Duodenal mucosa (tissue), 2 donors: ENCODE results near the gene TTC28.
"Not testable (repeated sequence)": the region's sequence is repeated elsewhere in the genome, so short reads cannot be mapped to it uniquely, and the experiment has no call there.

ENCODE experiments used
- H3K27ac ChIP-seq: one replicate; pipeline ENCODE4 v1.7.0; 2013; ENCODE audit warnings: low read depth, low read length
- H3K27me3 ChIP-seq, 2 donors: one replicate each; pipeline ENCODE4 v1.7.0; 2013; ENCODE audit warnings: low read length in 2 of 2, control low read depth in 1 of 2; ENCODE audit not compliant: insufficient read depth in 2 of 2, control insufficient read depth in 1 of 2
- H3K36me3 ChIP-seq, 2 donors: one replicate each; pipeline ENCODE4 v1.7.0; 2013; ENCODE audit warnings: low read length in 2 of 2, control low read depth in 1 of 2; ENCODE audit not compliant: insufficient read depth in 2 of 2, control insufficient read depth in 1 of 2
- H3K4me1 ChIP-seq, 2 donors: one replicate each; pipeline ENCODE4 v1.7.0; 2013; ENCODE audit warnings: low read length in 2 of 2, control low read depth in 1 of 2; ENCODE audit not compliant: insufficient read depth in 2 of 2, control insufficient read depth in 1 of 2
- H3K4me3 ChIP-seq, 2 donors: one replicate each; pipeline ENCODE4 v1.7.0; 2013; ENCODE audit warnings: low read length in 2 of 2, low read depth in 1 of 2
- H3K9ac ChIP-seq, 2 donors: one replicate each; pipeline ENCODE4 v1.7.0; 2013; ENCODE audit warnings: low read length in 2 of 2, low read depth in 1 of 2
- H3K9me3 ChIP-seq, 2 donors: one replicate each; pipeline ENCODE4 v1.7.0; 2013; ENCODE audit warnings: low read length in 2 of 2, control low read depth in 1 of 2; ENCODE audit not compliant: control insufficient read depth in 1 of 2

TTC28 gene

DNA sequence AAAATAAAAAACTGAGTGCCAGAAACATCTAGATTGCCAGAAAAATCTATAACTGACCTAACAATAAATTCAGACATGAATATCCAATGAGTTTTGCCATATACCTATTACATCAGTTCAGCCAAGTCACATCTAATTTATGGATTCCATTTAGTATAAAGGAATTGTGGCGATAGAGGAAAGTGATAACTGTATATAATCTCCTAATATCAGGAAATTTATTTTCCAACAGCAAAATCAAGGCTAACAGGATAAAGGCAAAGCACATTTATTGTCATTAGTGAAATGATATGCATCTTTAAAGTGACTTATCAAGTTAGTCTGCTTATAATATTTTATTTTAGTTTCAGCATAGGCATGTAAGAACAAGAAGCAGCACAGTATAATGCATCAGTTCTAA is 462.4 kb downstream of the TTC28 start:
- Histone ChIP-seq H3K27ac (no peak overlapping the region), H3K4me3 (no peak overlapping the region), H3K27me3 (no peaks in the 10 kb centered on the region), H3K9me3 (no peaks in the 10 kb centered on the region), H3K9ac (no peak overlapping the region), H3K4me1 (no peaks in the 10 kb centered on the region), H3K36me3 (no peaks in the 10 kb centered on the region)

DNA sequence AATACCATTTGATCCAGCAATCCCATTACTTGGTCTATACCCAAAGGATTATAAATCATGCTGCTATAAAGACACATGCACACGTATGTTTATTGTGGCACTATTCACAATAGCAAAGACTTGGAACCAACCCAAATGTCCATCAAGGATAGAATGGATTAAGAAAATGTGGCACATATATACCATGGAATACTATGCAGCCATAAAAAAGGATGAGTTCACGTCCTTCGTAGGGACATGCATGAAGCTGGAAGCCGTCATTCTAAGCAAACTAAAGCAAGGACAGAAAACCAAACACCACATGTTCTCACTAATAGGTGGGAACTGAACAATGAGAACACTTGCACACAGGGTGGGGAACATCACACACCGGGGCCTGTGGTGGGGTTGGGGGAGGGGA is 464.9 kb downstream of the TTC28 start:
- H3K27ac ChIP-seq, H3K4me1 ChIP-seq, H3K9ac ChIP-seq, H3K9me3 ChIP-seq, H3K4me3 ChIP-seq, H3K27me3 ChIP-seq, H3K36me3 ChIP-seq: not testable (repeated sequence)

DNA sequence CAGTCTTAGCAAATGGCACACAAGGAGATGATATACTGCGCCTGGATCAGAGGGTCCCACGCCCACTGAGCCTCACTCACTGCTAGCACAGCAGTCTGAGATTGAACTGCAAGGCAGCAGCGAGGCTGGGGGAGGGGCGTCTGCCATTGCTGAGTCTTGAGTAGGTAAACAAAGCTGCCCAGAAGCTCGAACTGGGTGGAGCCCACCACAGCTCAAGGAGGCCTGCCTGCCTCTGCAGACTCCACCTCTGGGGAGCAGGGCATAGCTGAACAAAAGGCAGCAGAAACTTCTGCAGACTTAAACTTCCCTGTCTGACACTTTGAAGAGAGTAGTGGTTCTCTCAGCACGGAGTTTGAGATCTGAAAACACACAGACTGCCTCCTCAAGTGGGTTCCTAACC is 470.2 kb downstream of the TTC28 start:
- H3K9ac ChIP-seq, H3K4me3 ChIP-seq, H3K27ac ChIP-seq, H3K36me3 ChIP-seq, H3K9me3 ChIP-seq, H3K27me3 ChIP-seq, H3K4me1 ChIP-seq: not testable (repeated sequence)

DNA sequence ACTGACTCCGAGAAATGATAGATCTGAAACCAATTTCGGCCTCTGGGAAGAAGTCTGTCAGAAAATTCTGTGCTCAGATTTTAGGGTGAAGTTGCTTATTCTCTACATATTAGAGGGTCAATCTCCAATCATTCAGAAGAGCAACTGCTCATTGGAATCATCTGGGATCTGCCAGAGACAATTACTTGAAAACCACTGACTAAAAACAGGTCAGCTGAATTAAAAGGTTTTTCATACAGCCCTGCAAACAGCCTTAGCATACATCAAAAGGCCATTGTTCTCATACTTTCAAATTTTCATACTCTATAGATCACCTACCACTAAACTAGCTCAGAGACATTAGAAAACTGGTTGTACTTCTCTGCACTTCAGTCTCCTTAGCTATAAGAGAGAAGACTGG is 470.9 kb downstream of the TTC28 start:
- Histone ChIP-seq H3K4me1 (no peaks in the 10 kb centered on the region), H3K36me3 (no peaks in the 10 kb centered on the region), H3K27ac (no peak overlapping the region), H3K9ac (no peak overlapping the region), H3K9me3 (no peaks in the 10 kb centered on the region), H3K27me3 (no peaks in the 10 kb centered on the region), H3K4me3 (no peak overlapping the region)

DNA sequence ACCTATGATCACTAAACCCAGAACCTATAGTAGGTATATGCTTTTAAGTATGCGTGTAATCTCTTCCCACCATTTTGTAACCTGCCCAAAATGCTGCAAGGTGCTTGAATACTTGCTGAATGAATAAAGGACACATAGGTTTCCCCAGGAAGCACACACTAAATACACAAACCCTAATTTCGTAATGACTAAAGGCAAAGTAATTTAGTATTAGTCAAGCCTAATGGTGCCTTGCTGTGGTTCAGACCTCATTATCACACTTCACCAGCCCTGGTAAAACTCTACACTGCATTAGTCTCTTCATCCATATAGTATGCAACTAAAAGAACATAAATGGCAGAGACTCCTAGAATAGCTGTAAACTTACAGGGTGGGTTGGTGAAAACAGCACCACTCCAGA is 471.6 kb downstream of the TTC28 start:
- H3K4me3 ChIP-seq = no peak overlapping the region
- H3K9me3 ChIP-seq = no peaks in the 10 kb centered on the region
- no peaks in the 10 kb centered on the region for H3K36me3 ChIP-seq
- H3K4me1 ChIP-seq = no peaks in the 10 kb centered on the region
- no peak overlapping the region for H3K9ac ChIP-seq
- no peaks in the 10 kb centered on the region for H3K27me3 ChIP-seq
- no peak overlapping the region for H3K27ac ChIP-seq

DNA sequence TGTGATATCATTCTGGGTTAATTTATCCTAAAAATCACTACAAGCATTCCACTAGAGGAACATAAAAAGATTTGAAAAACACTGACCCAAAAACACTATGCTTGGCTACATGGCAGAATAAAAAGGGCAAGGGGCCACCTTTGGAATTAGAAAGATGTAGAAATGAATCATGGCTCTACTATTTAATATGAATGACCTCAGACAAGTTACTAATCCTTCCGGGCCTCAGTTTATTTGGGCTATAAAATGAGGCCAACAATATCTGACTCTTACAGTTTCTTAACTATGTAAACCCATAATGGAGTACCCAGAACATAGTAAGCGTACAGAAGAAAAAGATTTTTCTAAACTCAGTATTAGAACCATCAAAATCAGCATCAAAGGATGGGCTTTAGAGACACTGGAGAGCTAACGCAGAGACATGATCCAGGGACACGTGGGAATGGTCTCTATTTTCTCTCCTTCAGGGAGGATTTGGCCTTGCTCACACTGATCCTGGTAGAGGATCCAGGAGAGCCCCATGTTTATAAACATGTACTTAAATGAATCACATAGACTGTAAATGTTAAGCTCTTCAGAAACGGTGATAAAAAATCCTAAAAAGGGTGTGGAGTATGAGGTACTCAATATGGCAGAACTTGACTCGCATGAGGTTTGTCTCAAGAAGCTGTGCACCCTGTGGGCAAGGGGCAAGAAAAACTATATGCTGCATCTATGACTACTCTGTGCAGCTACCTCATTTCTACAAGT is 472.2 kb downstream of the TTC28 start:
- Histone ChIP-seq H3K4me1 (no peaks in the 10 kb centered on the region), H3K27me3 (no peaks in the 10 kb centered on the region), H3K9me3 (no peaks in the 10 kb centered on the region), H3K27ac (no peak overlapping the region), H3K36me3 (no peaks in the 10 kb centered on the region), H3K4me3 (no peak overlapping the region), H3K9ac (no peak overlapping the region)

DNA sequence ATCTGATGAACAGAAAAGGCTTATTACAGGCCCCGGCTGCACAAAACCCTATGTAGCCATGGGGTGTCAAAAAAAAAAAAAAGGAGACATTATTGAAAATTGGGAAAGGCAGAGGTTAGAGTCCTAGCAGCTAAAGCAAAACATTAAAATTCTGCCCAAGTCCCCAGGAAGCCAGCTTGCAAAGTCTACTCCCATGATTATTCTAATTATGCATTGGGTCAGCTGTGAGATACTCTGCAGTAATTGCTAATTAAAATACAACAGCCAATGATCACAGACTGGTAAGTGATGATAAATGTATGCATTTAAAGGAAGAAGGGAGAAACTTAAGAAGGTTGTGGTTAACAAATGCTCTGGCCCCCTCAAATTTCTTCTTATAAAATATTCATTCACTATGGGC is 473.7 kb downstream of the TTC28 start:
- Histone ChIP-seq H3K9me3 (no peaks in the 10 kb centered on the region), H3K9ac (no peak overlapping the region), H3K36me3 (no peaks in the 10 kb centered on the region), H3K27me3 (no peaks in the 10 kb centered on the region), H3K27ac (no peak overlapping the region), H3K4me1 (no peaks in the 10 kb centered on the region), H3K4me3 (no peak overlapping the region)

DNA sequence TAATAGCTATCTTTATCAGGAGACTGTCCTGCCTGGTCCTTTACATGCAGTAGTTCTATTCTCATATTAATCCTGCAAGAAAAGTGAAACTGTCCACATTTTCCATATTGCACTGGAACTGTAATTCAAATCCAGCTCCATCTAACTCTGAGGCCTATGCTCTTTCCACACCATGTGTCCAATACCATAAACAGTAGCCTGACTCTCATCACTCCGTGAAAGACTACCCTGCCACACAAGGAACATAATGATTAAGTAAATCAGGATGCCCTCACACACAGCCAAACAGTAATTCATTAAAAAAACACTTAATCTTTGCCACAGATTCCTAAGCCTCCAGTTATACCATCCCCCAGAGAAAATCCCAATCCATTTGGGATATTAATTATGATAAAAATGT is 475.3 kb downstream of the TTC28 start:
- no peaks in the 10 kb centered on the region for H3K36me3 ChIP-seq
- no peaks in the 10 kb centered on the region for H3K27me3 ChIP-seq
- H3K4me1 ChIP-seq = no peaks in the 10 kb centered on the region
- H3K4me3 ChIP-seq = no peak overlapping the region
- H3K27ac ChIP-seq = no peak overlapping the region
- no peaks in the 10 kb centered on the region for H3K9me3 ChIP-seq
- H3K9ac ChIP-seq = no peak overlapping the region

DNA sequence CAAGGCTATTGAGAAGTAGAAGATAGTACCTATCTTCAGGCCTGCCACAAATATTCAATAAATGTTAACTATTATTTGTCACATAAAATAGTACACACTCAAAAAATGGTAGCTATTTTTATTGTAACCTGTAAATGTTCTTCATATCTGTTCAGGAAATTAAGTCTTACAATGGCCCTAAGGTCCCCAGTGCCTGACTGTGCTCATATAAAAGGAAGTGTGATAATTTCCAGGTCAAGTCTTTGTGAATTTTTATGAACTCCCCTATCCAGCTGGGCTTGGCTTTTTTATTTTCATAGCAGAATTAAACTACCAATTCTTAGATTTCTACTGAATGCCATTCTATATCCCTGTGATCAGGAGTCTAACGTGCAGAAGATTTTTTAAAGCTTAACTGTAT is 476.4 kb downstream of the TTC28 start:
- no peaks in the 10 kb centered on the region for H3K9me3 ChIP-seq
- no peak overlapping the region for H3K27ac ChIP-seq
- H3K4me1 ChIP-seq = no peaks in the 10 kb centered on the region
- no peaks in the 10 kb centered on the region for H3K27me3 ChIP-seq
- no peak overlapping the region for H3K9ac ChIP-seq
- no peaks in the 10 kb centered on the region for H3K36me3 ChIP-seq
- H3K4me3 ChIP-seq = no peak overlapping the region

DNA sequence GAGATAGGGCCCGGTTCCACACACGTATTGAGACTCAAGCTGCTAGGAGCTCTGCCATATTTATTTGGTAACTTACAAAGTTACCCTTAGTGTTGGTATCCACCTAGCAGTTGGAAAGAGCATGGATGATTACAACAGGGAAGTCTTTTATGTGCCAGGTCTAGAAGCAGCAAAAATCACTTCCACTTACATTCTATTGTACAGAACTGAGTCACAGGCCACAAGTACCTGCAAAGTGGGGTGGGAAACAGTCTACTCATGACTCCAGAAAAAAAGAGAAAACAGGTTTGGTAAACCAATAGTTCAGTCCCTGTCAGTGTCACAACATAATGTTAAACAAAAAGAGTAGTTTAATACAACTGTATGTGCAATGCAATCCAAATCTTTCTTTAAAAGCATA is 480.9 kb downstream of the TTC28 start:
- Histone ChIP-seq H3K27me3 (no peaks in the 10 kb centered on the region), H3K4me1 (no peaks in the 10 kb centered on the region), H3K36me3 (no peaks in the 10 kb centered on the region), H3K9me3 (no peaks in the 10 kb centered on the region), H3K9ac (no peak overlapping the region), H3K27ac (no peak overlapping the region), H3K4me3 (no peak overlapping the region)

DNA sequence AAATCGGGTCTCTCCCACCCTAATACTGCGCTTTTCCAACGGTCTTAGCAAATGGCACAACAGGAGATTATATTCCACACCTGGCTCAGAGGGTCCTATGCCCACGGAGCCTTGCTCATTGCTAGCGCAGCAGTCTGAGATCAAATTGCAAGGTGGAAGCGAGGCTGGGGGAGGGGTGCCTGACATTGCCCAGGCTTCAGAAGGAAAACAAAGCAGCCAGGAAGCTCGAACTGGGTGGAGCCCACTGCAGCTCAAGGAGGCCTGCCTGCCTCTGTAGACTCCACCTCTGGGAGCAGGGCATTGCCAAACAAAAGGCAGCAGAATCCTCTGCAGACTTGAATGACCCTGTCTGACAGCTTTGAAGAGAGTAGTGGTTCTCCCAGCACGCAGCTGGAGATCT is 488.1 kb downstream of the TTC28 start:
- not testable (repeated sequence) for H3K4me1 ChIP-seq, H3K9ac ChIP-seq, H3K27me3 ChIP-seq, H3K9me3 ChIP-seq, H3K27ac ChIP-seq, H3K4me3 ChIP-seq, H3K36me3 ChIP-seq
